HG03439 (cell line): ENCODE measurements around the gene AKAP13.

Source experiments
- ATAC-seq: cut with Tn5 transposase; IDR thresholded peaks from one replicate; pipeline ENCODE4 v1.9.1; 2021; ENCODE audit warnings: mild to moderate bottlenecking, moderate library complexity; ENCODE audit not compliant: unreplicated experiment

Gene AKAP13

GRCh38 chr15:85773970-85774369 is 393.6 kb downstream of the AKAP13 start:
- ATAC-seq: no peak

- ATAC-seq: no peak
Measured at GRCh38 chr15:85777250-85778106, 397.1 kb downstream of the AKAP13 start.

- ATAC-seq: no peak
Measured at GRCh38 chr15:85778107-85778776, 397.8 kb downstream of the AKAP13 start.

- ATAC-seq: no peak
Measured at GRCh38 chr15:85779249-85779648, 398.8 kb downstream of the AKAP13 start.

GRCh38 chr15:85780225-85780985 is 400.0 kb downstream of the AKAP13 start:
- ATAC-seq: no peak

GRCh38 chr15:85781099-85781498 is 400.7 kb downstream of the AKAP13 start:
- ATAC-seq: no peak

GRCh38 chr15:85782064-85782463 is 401.7 kb downstream of the AKAP13 start:
- ATAC-seq: no peak

- ATAC-seq: no peak
Measured at GRCh38 chr15:85785887-85786780, 405.7 kb downstream of the AKAP13 start.

- no peak for ATAC-seq
Measured at GRCh38 chr15:85786781-85787114, 406.3 kb downstream of the AKAP13 start.

GRCh38 chr15:85788771-85789495 is 408.5 kb downstream of the AKAP13 start:
- ATAC-seq: no peak

GRCh38 chr15:85789496-85789875 is 409.1 kb downstream of the AKAP13 start:
- ATAC-seq: no peak

GRCh38 chr15:85792102-85792731 is 411.8 kb downstream of the AKAP13 start:
- ATAC-seq: no peak

GRCh38 chr15:85792912-85793590 is 412.6 kb downstream of the AKAP13 start:
- no peak for ATAC-seq

GRCh38 chr15:85793641-85794597 is 413.5 kb downstream of the AKAP13 start:
- peak; percentile 46 for ATAC-seq

GRCh38 chr15:85794598-85795336 is 414.4 kb downstream of the AKAP13 start, which contains the start of gene KLHL25:
Gene KLHL25, minus strand, starts transcription at chr15:85794925. Its CDS starts 25,115 bp downstream, at chr15:85769810.
- ATAC-seq: peak; percentile 99

- ATAC-seq: no peak
Measured at GRCh38 chr15:85795337-85796305, 415.2 kb downstream of the AKAP13 start.
